SHP77 (cell line): ENCODE data around the gene EFNA1.

Experiments
- DNase-seq, 2 experiments: peaks; one replicate each; lab custom pipeline; 2025; lab: John Stamatoyannopoulos, UW

The EFNA1 gene

GRCh38 chr1:155124503-155125463 is 2.9 kb upstream of the EFNA1 start:
- DNase-seq, result peak; percentile 57 to 60

GRCh38 chr1:155125511-155125945 is 2.1 kb upstream of the EFNA1 start:
- DNase-seq, result peak; percentile 55 to 63

- DNase-seq, result peak; percentile 83 to 93
Measured at GRCh38 chr1:155125946-155126555, 1.6 kb upstream of the EFNA1 start.

GRCh38 chr1:155126556-155127104 is 1.0 kb upstream of the EFNA1 start:
- DNase-seq, result peak; percentile 83 to 86

GRCh38 chr1:155127967-155128754 is 485 bp downstream of the EFNA1 start:
- no peak for DNase-seq

- DNase-seq, result peak; percentile 34 to 62
Measured at GRCh38 chr1:155128755-155129473, 1.2 kb downstream of the EFNA1 start.

GRCh38 chr1:155130272-155131006 is 2.8 kb downstream of the EFNA1 start:
- no peak for DNase-seq

- DNase-seq, result no peak
Measured at GRCh38 chr1:155131285-155131684, 3.6 kb downstream of the EFNA1 start.

GRCh38 chr1:155131856-155132255 is 4.2 kb downstream of the EFNA1 start:
- DNase-seq, result no peak

GRCh38 chr1:155133799-155134281 is 6.2 kb downstream of the EFNA1 start:
- no peak for DNase-seq

GRCh38 chr1:155134322-155134721 is 6.6 kb downstream of the EFNA1 start:
- no peak for DNase-seq

GRCh38 chr1:155134880-155135414 is 7.3 kb downstream of the EFNA1 start:
- DNase-seq, result peak; percentile 80 to 86

- peak; percentile 94 to 97 for DNase-seq
Measured at GRCh38 chr1:155135415-155136028, 7.8 kb downstream of the EFNA1 start, which contains the start of gene SLC50A1. Gene SLC50A1, plus strand, starts transcription at chr1:155135852. Its CDS starts 60 bp downstream, at chr1:155135912.

- peak in 1 of 2 experiments; percentile 39 for DNase-seq
Measured at GRCh38 chr1:155136748-155137147, 9.1 kb downstream of the EFNA1 start.

- no peak for DNase-seq
Measured at GRCh38 chr1:155137154-155137949, 9.7 kb downstream of the EFNA1 start.

GRCh38 chr1:155139895-155140629 is 12.4 kb downstream of the EFNA1 start, which contains the start of gene DPM3:
Gene DPM3, minus strand, starts transcription at chr1:155140531. Its CDS starts 291 bp downstream, at chr1:155140240.
- DNase-seq, result peak; percentile 94 to 97

GRCh38 chr1:155140630-155140953 is 12.9 kb downstream of the EFNA1 start:
- no peak for DNase-seq

- no peak for DNase-seq
Measured at GRCh38 chr1:155141749-155142148, 14.1 kb downstream of the EFNA1 start.
